ENCODE measurements around the gene IGSF9.

The IGSF9 gene

DNA sequence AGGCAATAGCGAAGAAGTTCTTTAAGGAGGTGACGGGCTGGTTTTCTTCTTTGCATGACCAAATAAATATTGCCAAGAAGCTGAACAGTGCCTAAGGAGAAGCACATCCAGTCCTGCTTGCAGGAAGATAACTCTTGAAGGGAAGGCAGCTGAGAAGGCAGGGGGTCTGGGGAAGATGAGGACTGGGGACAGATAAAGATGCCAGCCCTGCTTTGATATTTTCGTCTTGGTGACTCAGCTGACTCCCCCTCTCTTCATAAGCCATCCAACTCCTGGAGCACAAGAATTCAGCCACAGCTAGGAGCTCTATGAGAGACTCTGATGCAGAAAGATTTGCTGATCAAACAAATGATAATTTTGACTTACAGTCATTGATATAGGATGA, 48.9 kb downstream of the IGSF9 start:
- no peak for DNase-seq (ENCODE audit: low spot score)

DNA sequence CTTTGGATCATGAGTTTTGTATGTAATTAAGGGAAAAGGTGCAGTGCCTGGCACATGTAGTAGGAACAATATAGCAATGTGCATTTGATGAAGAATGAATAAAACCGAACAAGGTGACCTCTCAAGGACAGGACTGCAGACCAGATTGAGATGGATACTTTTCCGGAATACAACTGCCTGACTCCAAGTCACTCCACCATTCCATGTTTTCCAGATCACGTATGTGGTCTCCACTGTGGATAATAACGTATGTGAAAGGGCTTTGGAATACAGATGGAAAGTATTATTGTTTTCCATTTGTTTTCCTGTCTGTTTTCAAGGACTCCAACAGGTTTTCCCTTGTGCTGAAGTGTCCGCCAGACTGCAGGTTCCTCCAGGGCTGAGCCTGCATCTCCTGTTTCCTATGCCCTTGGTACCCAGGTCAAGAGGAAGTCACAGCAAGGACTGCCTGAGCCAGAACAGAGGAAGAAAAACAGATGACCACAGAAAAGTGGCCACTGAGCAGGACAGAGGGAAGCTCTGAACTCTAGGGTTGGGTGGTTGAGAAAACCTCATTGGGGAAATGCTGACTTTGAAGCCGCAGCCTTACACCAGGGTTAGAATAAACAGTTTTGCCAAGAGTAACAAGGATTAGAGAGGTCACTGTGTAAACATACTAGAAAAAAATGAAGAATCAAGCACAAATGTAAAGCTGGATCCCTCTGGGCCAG, 49.4 kb downstream of the IGSF9 start:
- no peak for DNase-seq (ENCODE audit: low spot score)

DNA sequence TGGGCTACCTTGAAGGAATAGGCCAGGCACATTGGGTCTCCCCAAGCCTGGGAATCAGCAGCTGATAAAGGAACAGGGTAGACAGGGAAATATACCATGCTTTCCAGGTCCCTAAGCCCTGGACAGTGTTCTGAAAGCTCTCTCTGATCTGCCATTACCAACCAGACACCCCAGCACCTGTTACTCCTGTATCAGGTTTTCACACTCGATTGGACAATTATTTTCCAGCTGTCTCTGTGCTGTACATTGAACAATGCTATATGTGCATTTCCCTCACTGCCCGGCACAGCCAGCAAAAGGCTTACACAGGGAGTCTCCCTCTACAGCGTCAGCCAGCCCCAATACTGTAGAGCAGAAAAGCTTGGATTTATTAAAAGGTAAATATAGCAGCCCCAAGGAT, 50.1 kb downstream of the IGSF9 start:
- no peak for DNase-seq (ENCODE audit: low spot score)

DNA sequence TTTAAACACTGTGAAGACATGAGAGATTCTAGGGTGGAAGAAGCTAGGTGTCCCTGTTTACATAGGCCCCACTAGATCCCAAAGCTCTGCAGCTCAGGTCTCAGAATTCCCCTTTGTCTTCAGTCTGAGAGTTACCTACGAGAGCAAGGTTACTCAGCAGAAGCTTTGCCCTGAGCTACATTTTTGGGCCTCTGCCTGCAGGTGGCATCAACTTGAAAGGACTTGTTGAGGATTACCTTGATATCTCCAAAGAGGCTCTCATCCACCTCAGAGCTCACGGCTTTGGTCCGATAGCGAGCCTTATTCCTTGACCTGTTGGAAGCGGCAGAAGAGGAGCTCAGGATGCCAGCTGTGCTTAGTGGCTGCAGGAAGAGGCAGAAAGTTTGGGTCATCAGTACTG, 52.5 kb downstream of the IGSF9 start:
- no peak for DNase-seq (ENCODE audit: low spot score)

DNA sequence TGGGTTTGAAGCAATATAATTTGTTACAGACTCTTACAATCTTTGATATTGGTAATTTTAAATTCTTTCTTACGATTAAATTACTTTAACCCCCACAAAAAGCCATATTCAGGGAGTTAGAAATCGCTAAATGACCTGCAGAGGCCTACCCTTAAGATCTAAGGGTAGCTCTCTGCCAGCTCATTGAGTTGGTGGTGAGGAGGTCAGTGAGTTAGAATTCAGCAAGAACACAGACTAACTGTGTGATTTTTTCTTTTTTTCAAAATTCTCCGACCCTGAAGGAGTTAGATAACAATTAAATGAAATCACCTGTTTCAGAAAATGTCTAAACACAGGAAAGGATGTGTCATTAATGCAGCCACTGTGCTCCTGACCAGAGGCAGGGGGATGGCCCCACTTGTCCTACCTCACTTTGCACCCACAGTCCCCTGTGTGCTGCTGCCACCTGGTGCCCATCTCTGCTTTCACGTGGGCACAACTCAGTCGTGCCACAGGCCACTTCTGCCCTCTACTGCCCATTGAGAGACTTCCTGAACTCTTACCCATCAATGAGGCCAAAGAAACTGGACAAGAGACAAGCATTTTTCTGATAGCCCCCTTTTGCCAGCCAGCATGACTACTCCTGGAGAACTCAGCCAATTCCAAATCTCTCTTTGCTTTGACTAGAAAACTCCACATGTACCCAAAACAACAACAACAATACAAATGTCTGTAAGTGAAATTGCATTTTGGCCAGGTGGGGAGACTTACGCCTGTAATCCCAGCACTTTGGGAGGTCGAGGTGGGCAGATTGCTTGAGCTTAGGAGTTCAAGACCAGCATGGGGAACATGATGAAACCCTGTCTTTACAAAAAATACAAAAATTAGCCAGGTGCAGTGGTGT, 53.9 kb downstream of the IGSF9 start:
- DNase-seq (ENCODE audit: low spot score) = peak; percentile 85

DNA sequence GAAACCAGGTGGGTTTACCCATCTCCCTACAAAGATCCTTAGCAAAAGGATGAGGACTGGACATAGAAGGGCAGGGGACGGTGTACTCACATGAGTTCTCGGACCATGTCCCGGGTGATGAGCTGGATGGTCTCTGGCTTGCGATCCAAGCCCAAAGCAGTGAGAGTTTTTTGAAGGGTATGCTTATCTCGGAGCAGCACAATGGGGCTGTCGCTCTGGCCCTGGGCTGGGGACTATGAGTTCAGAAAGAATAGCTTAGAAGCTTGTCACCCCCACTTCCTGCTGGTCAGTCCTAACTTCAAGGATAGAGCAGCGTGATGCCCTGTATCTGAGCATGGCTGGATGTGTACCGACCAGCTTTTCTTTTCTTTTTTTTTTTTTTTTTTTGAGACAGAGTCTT, 55.0 kb downstream of the IGSF9 start:
- DNase-seq (ENCODE audit: low spot score) = no peak

DNA sequence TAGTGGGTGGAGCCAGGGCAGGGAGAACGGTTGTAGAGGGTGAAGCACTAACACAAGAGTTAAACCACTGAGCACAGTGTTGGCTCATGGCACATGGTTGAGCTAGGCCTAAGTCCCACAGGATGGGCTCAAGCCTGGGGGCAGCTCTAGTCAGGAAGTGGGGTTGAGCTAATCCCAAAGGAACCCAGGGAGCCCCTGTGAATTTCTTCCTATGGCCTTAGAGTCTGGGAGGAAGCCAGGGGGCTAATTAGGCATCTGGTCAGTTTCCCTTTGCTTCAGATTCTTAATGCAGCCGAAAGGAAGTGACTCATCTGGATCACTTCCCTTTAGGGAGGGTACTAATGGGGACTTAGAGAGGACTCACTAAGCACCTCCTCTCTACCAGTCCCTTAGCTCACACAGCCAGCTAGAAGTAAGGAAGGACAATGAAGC, 55.6 kb downstream of the IGSF9 start:
- peak; percentile 29 for DNase-seq (ENCODE audit: low spot score)

DNA sequence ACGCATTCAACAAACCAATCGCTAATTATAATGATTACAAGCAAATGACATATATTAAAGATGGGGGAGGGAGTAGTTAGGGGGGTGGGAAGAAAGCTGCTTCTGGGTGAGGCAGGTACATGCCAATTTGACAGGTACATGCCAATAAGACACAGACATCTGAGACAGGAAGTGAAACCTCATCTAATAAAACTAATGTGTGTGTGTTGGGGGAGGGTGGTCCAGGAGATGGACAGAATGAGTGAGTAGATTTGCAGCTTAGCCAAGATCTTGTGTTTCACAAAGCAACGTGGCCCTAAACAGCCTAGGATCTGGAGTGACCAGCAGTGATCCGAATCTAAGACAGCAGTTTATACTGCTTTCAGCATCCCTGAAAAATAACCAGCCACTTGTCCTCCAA, 56.2 kb downstream of the IGSF9 start:
- DNase-seq (ENCODE audit: low spot score) = no peak

DNA sequence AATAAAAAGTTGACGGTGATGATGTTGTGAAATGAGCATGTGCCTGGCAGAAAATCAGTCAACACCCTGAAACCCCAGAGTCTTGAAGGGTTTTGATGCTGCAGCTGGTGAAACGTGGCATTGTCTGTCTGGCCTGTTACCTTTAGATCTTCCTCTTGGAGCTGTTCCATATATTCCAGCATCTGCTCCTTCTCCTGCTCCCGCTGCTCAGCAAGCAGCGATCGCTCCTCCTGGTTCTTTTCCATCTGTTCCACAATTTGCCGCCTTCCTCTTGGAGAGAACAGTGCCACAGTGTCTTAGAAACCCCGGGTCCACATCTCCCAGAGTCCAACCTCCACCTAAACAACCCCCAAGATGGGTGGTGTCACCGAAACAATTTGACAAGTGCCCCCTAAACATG, 61.1 kb downstream of the IGSF9 start:
- no peak for DNase-seq (ENCODE audit: low spot score)

DNA sequence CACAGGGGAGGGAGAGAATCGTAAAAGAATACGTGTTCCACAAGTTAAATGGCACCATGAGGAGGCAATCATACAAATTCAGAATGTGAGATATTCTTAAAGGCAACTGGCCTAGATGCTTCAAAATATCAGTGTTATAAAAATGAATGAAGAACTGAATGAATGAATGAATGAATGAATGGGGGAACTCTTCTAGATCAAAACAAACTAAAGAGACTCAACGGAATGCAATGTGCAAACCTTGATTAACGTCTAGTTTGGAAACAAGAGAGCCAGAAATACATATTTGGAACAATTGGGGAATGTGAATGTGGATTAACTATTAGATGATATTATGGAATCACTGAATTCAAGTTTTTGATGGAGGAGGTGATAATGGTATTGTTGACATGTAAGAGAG, 62.3 kb downstream of the IGSF9 start:
- no peak for DNase-seq (ENCODE audit: low spot score)

DNA sequence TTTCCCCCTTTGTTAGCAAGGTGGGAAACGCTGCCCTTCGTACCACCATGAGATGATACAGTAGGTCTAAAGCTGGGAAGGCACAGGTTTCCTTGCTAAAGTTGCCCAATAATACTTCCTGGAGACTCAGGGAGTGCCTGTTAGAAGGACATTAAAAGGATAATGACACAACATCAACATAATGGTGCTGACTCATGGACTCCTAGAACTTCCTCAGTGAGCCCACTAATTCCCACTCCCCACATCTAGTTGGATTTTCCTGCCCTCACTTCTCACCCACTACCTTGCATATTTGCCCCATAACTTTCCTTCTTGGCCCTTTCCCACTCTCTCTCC, 62.9 kb downstream of the IGSF9 start:
- DNase-seq (ENCODE audit: low spot score) = no peak

DNA sequence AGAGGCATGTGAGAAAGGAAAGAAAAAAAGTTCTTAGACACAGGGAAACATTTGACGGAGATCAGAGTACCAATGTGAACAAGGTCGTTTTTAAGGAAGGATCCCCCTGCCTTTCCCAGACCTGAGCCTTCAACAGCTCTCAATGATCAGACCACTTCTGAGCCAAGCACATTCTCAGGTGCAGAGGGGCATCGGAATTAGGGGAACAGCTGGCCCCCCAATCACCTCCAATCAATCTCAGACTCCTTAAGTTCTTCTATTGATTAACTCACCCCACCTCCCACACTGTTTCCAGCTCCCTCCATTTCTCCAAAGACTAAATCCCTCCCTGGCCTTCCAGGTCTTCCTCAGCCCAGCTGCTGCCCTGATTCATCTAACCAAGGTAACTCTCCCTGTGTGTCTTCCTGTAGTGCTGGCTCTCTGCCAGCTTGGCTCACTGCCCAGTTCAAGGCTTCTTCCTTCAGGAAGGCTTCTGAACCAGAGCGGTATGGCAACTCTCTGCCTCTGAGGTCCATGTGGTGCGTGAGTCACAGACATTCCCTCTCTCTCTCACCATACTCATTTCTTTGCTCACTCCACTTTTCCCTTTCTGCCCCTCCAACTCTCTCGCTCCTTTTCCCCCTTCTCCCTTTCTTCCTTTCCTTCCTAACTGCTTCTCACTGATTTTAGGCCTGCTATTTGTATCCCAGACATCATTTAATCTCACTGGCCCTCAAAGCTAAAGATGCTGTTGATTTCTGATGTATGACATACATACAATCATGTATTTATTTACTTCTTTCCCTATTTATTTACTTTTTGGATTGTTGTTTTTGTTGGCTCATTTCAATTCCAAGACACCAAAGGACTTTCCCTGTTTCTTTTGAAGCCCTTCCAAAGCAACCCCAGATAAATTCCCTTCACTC, 63.5 kb downstream of the IGSF9 start:
- peak; percentile 32 for DNase-seq (ENCODE audit: low spot score)

DNA sequence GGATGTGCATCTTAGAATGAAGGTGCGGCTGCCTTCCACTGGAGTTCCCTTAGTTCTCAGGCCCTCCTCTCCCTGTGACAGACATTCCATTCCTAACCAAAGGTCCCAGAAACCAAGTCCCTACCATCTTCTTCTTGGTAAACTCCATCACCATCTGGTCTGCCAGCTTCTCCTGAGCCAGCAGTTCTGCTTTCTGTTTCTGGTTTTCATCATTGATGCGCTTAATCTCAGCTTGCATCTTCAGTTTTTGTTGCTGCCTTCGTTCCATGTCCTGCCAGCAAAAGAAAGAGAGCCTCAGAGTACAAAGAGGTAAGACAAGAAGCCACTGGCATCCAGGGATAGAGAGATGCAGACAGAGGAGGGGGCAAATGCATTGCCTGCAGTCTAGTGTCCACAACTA, 65.0 kb downstream of the IGSF9 start:
- DNase-seq (ENCODE audit: low spot score) = no peak

DNA sequence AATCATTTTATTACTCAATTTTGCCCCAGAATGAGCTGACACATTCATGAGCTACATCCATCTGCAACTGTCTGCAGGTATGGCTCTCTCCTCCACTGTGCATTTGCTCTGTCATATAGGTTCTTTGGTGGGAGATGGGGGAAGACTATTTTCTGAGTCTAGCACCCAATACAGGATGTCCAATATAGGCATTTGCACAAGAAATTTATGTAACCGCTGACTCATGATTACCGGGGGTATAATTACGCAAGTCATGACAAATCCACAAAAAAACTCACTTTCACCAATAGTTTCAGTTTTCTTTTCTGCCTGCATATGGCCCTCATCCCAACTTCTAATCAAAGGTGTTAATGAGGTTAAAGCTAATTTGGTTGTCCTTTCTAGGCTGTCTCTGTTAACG, 65.4 kb downstream of the IGSF9 start:
- no peak for DNase-seq (ENCODE audit: low spot score)

DNA sequence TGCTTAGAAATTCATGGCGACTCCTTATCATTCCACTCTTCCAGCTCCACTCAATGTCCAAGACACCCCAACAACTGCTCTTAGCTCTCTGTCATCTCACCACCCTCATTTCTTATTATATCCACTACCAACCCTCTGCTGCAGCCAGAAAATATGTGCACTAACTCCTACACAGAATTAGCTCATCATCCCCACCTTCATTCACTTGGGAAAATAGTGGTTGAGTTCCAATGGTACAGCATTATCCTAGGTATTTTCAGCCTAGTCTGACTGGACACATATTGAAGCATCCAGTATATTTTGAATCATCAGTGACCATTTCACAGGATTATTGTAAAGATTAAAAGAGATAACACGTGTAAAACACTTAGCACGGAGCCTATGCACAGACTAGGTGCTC, 66.3 kb downstream of the IGSF9 start:
- no peak for DNase-seq (ENCODE audit: low spot score)

DNA sequence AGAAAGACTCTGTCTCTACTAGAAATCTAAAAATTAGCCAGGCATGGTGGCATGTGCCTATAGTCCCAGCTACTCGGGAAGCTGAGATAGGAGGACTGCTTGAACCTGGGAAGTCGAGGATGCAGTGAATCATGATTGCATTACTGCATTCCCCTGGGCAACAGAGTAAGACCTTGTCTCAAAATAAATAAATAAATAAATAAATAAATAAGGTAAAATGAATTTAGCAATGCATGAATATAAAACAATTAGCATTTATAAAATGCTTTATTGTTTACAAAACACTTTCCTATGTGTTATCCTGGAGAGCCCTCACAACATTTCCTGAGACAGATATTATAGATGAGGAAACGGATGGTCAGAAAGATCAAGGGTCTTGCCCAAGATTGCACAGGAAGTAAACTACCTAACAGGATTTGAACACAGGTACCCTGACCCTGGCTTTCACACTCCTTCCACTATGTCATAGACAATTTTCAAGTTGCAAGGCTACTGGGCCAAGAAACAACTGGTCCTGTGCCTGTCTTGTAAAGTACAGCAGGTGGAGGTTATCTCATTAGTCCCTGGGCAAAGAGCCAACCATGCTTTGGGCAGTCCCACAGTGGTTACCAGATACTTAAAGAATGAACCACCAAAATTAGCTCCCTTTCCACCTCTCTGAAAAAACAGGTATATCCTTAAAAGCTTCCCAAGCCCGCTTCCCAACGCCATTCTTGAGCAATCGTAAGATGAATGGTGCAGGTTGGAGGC, 67.5 kb downstream of the IGSF9 start:
- no peak for DNase-seq (ENCODE audit: low spot score)

All from CD4-positive, alpha-beta T cell treated with Interleukin-15 for 4 hours (primary cell).